Skin of body (tissue), 2 donors: ENCODE measurements around the gene CDC7. TPM values are rescaled to one million over a fixed set of nuclear protein-coding genes. Genes with fewer than 3 reads are reported as not detected.
"Not testable (repeated sequence)": the region's sequence is repeated elsewhere in the genome, so short reads cannot be mapped to it uniquely, and the experiment has no call there.

Experiments used
- DNase-seq: peaks from one replicate; lab custom pipeline; 2025; lab: John Stamatoyannopoulos, UW
- total RNA-seq: library from RNA; depleted of rRNA; stranded (reverse); fragments of >200 nt; gene quantifications from one replicate; pipeline ENCODE4 v1.2.3, GENCODE V29; 2014

CDC7 gene
- total RNA-seq, 1 donor from 2014 or later: 10.1 TPM

DNA sequence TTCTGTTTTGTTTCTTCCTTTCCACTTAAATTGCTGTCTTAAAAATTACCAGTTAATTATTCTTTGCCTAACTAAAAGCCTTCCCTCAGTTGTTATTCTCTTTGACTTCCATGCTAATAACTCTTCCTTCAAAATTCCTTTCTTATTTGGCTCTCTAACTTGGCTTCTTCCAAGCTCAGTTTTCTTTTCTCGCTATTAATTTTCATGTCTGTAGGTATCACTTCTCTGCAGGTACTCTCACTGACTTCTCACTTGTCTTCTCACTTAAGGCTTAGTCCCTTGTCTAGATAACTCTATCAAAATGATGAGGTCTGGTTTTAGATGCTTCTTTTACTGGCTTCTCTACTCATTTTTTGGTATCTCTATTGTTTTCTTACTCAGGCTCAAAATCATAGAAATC is 10.1 kb downstream of the CDC7 start:
- DNase-seq: no peak

DNA sequence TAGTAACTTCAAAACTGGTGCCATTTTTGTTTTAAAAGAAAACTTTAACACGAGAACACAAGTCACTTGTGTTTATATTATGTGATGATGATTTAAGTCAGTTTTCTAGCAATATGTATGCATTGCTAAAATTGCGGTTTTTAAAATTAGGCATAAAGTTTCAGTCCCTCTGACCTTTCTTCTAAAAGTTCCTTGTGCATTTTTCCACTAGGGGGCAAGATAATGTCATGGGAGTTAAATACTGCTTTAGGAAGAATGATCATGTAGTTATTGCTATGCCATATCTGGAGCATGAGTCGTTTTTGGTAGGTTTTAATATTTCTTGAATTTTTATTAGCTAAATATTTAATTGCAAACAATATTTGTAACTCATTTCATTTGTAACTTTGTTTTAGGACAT is 10.7 kb downstream of the CDC7 start:
- peak; percentile 39 for DNase-seq

DNA sequence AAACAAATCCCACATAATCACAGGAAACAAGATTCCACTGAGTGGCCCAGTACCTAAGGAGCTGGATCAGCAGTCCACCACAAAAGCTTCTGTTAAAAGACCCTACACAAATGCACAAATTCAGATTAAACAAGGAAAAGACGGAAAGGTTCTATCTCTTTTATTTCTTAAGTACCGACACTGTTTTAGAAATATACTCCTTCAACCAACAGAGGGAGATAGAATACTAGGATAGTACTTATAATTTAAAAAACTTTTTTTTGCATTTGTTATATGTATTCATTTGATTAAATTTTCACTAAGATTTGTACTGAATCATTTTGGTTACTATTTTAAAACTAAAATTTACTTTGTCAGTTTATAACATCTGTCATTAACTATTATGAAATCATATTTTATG is 12.5 kb downstream of the CDC7 start:
- DNase-seq: peak; percentile 11

DNA sequence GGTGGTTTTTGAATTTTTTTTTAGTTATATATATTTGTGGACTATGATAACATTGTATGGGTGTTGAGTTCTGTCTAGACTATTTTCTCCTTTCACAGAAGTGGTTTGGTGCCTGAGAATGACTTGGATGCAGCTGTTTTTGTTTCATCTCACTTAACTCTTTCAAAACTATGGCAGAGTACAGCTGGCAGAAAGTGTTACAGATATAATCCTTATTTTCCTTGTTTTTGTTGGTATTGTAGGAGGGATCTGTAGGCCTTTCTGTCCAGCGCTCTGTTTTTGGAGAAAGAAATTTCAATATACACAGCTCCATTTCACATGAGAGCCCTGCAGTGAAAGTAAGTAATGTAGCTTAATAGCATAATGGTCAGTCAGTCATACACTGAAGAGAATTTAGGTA is 13.1 kb downstream of the CDC7 start:
- no peak for DNase-seq

DNA sequence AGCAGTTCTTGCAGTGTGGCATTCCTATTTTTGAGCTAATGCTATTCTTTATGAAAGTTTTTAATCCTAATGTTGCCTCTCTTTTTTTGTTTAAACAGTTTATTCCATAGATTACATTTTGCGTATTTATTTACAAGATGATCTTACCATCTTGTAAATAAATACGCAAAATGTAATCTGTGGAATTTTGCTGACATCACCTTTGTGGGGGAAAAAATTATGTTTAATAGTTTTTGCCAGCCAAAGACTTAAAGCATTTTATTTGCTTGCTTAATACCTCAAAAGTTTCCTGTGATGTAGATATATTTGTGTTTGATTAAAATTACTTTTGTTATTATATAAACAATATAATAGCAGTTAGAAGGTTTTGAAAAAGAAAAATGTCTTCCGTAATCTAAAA is 15.3 kb downstream of the CDC7 start:
- DNase-seq: no peak

DNA sequence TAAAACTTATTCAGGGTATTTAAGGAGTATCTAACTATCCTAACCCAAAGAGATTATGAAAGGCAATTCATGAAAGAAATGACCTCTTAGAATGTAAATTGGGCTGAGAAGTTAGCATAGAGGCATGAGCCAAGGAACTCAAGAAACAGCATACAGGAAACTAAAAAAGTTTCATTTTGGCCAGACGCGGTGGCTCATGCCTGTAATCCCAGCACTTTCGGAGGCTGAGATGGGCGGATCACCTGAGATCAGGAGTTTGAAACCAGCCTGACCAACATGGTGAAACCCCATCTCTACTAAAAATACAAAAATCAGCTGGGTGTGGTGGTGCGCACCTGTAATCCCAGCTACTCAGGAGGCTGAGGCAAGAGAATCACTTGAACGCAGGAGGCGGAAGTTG is 16.0 kb downstream of the CDC7 start:
- DNase-seq: not testable (repeated sequence)

DNA sequence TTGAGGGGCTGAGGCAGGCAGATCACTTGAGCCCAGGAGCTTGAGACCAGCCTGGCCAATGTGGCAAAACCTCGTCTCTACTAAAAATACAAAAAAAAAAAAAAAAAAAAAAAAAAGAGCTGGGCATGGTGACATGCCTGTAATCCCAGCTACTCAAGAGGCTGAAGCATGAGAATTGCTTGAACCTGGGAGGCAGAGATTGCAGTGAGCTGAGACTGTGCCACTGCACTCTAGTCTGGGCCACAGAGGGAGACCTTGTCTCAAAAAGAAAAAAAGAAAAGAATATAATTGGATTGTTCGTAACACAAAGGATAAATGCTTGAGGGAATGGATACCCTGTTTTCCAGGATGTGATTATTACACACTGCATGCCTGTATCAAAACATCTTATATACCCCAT is 18.5 kb downstream of the CDC7 start:
- not testable (repeated sequence) for DNase-seq

DNA sequence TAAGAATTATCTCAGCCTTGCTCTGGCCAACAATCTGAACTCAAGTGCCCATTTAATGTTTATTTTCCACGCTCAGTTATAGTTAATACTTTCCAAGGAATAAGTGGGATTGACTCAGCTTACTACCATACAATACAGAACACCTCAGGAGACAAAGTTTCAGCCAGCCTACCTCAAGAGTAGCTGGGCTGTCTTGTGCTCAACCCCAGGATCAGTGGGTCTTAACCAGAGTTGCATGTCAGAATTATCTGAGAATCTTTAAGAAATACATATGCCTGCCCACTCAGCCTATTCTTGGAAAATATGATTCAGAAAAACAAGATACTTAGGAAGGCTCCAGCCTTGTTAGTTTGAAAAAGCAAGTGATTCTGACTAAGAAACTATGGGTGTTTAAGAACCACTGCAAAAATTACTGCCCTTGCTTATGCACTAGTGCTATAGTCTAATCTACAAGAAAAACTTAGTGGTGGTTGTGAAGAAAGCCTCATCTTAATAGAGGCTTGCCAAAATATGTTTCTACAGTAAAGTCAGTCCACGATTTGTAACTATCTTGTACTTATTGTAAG is 20.4 kb downstream of the CDC7 start:
- DNase-seq: no peak

DNA sequence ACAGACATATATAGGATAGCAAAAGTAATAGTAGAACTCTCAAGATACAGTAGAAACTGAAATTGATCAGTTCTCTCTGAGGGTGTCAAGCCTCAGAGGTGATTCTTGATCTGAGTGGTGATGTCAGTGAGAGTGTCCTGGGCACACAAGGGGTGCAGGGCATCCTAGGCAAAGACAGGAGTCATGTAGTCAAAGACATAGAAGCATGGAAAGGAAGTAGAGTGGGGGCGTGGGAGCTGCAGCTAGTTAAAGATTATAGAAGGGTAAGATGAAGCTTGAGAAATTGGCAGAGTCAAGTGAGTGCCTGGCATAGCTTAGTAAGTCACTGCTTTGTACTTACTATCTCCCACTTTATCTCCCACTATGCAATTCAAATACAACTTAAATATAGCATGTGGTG is 22.8 kb downstream of the CDC7 start:
- DNase-seq: no peak

DNA sequence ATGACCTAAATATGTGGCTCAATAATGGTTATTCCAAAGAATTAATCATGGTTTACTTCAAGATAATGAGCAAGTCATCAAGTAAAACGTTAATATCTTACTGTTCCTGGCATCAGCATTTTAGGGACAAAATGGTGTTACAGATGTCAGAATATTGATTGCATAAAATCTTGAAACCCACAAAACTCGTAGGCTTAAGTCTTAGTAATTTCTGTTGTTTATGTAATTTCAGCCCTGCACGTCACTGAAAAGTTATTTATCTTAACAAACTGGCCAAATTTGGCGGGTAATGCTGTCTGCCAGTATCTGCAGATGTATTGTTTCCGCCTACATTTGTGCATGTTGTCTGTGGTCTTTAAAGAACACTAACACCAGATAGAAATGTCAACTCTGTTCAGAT is 25.8 kb downstream of the CDC7 start:
- DNase-seq: peak; percentile 69

DNA sequence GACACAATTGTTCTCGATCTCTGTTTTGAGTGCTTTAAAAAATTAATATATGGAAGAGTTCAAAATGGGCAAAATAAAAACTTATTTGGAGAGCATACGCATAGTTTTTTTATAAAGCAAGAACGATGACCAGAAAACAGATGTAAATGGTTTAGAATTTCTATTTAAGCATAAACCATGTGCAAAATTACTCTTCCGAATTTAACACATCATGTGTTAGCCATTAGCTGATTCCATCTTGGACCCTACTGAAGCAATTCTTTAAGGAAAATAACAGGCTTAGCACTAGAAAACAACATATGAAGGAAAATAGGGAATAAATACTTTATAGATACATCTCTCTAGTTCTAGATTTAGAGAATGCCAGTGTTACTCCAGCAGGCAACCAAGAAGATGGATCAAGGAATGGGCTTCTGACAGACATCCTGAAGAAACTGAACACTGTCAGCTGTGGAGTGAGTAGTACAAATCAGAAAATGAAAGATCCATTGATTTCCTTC is 26.7 kb downstream of the CDC7 start:
- peak; percentile 80 for DNase-seq

DNA sequence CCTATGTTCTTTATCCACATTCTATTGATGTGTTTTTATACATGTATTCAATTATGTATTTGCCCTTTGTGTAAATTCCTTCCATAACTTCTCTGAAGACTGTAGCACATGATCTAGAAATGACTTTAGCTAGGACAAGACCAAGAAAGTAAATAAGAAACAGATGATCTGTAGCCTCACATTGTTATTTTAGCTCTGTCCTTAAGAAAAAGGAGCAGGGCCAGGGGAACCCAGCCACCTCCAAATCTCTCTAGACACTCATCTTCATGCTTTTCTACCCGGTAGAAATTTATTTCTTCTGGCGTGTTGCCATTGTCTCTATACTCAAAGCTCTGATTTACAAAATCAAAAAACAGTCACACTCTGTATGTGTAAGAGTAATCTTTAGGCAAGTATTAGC is 27.1 kb downstream of the CDC7 start:
- peak; percentile 78 for DNase-seq

DNA sequence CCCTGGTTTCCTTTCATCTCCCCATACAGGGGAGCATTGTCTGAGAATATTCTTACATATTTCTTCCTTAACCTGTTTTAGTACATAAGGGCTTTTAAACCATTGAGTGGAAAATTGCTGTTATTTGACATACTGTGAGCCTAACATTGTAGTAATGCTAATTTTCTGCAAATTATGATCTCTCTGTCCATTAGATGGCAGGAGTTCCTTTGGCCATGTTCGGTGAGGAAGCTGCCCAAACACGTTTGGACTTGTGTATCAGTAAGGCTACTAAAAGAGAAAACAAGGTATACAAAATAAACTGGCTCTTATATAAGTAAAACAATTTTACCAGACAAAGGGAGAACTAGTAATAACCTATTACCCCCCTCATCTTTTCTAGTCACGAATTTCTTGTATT is 29.2 kb downstream of the CDC7 start:
- DNase-seq: no peak

DNA sequence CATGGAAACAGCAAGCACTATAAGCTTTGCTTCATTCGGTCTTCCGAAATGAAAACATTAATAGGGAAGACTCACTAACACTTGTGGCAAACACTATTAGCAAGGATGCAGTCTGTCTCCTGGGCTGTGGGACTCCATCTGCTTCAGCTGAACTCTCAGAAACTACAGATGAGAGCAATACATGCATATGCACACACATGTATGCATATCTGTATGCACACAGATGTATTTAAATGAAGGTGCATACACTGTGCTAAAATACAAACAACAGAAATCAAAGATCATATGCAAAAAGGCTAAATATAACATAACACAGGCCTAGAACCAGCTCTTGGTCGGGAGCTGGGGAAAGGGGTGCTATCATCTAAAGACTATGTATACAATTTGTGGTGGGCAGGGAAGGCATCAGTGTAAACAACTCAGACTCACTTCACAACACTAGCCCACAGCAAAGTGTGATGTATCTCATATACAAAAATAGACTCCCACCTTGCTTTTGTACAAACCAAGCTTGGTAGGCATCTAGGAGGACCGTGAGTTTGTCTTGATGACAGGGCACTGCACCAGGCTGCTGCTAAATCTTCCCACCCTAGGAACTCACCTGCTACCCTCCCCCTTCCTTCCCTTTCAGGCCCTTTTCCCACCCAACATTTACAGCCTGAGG is 32.8 kb downstream of the CDC7 start:
- DNase-seq: no peak

DNA sequence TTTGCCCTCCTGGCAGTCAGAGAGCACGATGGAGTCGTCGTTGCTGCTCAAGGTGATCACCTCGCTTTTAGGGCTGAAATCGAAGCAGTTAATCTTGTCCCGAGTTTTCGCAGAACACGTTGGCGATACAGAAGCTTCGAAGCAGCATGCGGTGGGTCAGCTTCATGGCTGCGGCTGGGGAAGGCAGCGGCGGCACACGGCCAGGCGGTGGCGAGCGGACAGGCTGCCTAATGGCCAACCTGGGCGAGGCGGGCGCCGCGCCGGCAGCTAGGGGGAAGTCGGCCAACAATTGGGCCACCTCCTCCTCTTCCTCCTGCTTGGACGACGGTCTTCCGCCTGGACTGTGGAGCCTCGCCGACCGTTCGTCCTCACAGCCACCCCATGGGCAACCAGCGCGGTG is 34.8 kb downstream of the CDC7 start:
- no peak for DNase-seq

DNA sequence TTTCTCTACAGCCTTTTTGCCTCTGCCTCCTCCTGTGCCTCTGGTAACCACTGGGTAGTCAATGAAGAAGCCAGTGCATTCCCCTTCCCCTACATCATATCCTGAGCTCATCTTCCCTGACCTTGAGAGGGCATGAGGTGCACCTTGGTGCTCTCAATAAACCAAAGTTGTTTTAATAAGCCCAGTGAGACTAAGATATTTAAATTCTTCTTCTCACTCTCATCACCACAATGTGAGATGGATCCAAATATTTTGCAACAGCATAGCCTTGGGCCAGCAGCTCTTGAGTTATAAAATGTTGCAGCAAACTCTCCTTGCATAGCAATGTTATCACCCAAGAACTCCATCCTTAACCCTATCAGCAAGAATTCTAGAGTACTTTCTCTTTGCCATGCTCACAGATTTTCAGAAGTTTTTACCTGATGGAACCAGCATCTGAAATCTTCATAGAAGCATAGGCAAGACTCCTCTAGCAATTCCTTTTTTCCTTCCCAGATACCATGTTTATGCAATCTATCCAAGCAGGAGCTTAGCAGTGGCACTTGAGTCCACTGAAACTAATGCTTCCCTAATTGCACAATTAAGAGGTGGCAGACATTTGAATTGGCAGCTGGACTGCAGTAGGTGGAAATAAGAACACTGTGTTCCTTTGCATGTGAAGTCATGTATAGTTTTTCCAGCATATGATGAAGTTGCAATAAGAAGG is 36.8 kb downstream of the CDC7 start:
- no peak for DNase-seq

DNA sequence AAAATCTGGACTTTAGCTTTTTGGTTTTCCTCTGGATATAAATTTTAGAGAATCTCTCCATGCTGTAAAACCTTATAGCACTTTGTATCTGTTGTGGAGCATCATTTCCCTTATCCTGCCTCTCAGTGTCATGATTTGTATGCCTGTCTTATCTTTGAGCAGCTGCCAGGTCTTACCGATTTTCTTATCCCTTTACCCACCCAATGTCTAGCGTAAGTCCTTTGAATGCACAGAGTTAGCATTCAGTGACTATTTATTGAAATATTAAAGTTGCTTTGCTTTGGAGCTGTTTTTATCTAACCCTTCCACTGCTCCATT is 37.3 kb downstream of the CDC7 start:
- no peak for DNase-seq

DNA sequence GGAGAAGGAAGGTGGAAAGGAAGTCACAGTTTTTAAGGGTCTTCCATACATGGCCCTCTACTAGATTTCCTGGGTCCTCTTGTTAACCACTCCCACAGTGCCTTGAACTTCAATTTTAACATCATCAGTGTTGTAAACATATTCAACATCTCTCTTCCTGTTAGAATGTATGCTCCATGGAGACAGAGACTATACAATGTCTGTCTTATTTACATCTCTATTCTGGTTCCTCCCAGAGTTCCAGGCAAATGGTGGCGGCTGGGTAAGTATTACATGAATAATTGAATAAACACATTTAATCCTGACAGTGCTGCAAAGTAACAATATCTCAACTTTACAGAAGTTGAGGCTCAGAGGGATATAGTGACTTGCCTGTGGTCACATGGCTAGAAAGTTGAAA is 40.3 kb downstream of the CDC7 start:
- DNase-seq: no peak

DNA sequence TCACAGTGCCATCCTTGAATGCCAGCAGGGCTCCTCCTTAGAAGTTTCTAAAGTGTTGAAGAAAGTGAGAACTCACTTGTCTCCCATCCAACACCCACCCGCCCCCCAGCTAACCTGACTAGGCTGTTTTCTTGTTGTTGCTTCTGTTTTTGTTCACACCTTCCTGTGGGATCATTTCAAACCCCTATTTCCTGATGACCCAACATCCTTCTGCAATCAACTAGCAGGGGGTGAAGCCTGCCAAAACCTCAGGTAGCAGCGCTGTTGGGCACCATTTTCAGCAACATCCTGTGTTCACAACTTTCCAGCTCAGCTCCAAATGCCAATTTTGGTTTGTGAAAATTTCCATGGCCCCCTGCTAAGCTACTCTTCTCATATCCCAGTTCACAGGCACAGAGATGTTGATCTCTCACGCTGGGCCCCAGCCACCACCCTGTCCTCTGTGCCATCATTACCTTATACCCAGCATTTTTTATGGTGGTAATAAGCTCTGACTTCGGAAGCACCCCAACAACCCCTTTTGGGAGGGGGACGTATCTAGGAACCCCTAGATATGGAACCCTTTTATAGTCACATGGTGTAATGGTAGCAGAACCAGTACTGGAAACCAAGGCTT is 41.4 kb downstream of the CDC7 start:
- no peak for DNase-seq

DNA sequence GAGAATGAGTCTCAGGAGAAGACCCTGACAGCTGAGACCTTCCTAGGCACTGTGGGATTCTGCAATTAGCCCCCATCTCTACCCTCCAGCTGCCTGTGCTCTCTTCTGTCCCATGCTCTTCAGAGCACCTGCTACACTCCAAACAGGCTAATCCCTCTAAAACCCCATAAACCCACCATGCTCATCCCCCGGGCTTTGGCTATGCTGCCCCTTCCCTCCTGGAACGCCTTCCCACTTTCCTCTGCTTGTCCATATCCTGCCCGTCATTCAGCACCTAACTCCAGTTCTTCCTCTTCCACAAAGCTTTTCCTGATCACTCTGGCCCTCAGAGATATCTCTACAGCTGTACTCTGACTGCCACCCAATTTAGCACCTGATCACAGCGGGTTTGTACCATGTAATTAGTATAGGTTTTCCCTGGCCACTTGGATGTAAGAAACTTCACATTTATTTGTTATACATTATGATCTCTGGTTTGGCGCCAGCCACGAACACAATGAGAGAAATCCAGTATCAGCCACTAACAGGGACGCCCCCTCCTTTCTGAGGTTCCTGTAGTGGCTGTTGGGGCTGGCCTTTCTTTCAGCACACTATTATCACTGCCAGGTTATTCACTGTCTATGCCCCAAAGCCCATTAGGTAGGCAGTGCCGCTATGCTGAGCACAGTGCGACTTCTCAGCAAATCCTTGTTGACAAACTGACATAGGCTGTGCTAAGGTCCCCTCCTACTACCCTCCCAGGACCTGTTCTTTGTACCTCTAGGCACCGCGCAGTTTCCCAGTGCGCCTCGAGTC is 45.1 kb downstream of the CDC7 start:
- no peak for DNase-seq

DNA sequence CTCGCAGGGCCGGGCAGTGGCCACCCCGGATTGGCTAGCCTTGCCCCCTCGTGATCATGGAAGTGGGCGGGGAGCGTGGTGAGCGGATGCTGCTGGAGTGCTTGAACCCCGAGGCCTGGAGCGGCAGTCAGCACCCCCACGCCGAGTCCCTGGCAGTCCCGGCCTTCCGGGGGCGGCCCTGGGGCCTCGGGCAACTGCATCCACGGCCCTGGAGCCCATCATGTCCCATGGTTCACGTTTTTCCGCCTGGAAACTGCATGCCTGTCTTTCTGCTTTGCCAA is 45.6 kb downstream of the CDC7 start:
- DNase-seq: no peak

DNA sequence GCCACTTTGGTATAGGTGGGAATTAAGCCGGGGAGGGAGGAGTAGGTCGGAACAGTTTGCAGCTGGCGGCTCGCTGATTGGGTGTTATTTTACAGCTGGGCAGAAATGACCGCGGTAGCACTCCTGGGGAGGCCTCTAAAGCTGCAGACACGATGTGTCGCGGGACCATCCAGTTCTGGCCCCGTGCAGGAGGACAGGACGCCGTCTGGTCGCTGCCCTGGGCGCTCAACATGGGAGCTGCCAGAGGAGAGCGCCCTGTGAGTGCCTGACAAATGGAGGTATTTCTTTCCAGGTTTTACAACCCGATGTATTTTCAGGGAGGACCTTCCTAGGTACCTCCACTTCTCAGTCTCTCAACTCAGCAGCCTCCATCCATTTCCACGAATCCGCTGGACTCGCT is 46.2 kb downstream of the CDC7 start:
- DNase-seq: no peak
